Measurements from ENCODE around the gene PAX3.

PAX3 gene

GRCh38 chr2:222287862-222288479 is 10.8 kb downstream of the PAX3 start:
- no peak for DNase-seq (ENCODE audit: low read depth in 1 of 2, low spot score in 1 of 2)
- no peak overlapping the region for H3K27ac ChIP-seq (replicated peaks)
- no peak overlapping the region for H3K4me3 ChIP-seq (replicated peaks; ENCODE audit: insufficient read depth, low read length)
- TF ChIP-seq CTCF (IDR thresholded peaks at IDR 0.05; ENCODE audit: insufficient read depth, low read length) (no peak), REST (IDR thresholded peaks at IDR 0.05; ENCODE audit: insufficient replicate concordance, low read depth) (no peak), GABPA (IDR thresholded peaks at IDR 0.05; ENCODE audit: low read depth) (no peak), SPI1 (IDR thresholded peaks at IDR 0.05; ENCODE audit: borderline replicate concordance, low read depth) (no peak), POLR2AphosphoS5 (IDR thresholded peaks at IDR 0.05; ENCODE audit: low read depth) (no peak)
- peaks cover 69% of the 10 kb centered on the region for H3K27me3 ChIP-seq (ENCODE audit: insufficient read depth, poor library complexity, severe bottlenecking)

GRCh38 chr2:222284466-222284865 is 14.3 kb downstream of the PAX3 start:
- no peak for DNase-seq (ENCODE audit: low read depth in 1 of 2, low spot score in 1 of 2)
- TF ChIP-seq REST (IDR thresholded peaks at IDR 0.05; ENCODE audit: insufficient replicate concordance, low read depth) (no peak), CTCF (IDR thresholded peaks at IDR 0.05; ENCODE audit: insufficient read depth, low read length) (no peak), SPI1 (IDR thresholded peaks at IDR 0.05; ENCODE audit: borderline replicate concordance, low read depth) (no peak), GABPA (IDR thresholded peaks at IDR 0.05; ENCODE audit: low read depth) (no peak), POLR2AphosphoS5 (IDR thresholded peaks at IDR 0.05; ENCODE audit: low read depth) (no peak)
- Histone ChIP-seq H3K27me3 (ENCODE audit: insufficient read depth, poor library complexity, severe bottlenecking) (peaks cover 38% of the 10 kb centered on the region), H3K4me3 (replicated peaks; ENCODE audit: insufficient read depth, low read length) (no peak overlapping the region), H3K27ac (replicated peaks) (no peak overlapping the region)

- no peak overlapping the region for H3K4me3 ChIP-seq (replicated peaks; ENCODE audit: insufficient read depth, low read length)
- H3K27ac ChIP-seq (replicated peaks), result no peak overlapping the region
- no peak for TF ChIP-seq CTCF (IDR thresholded peaks at IDR 0.05; ENCODE audit: insufficient read depth, low read length)
- TF ChIP-seq POLR2AphosphoS5 (IDR thresholded peaks at IDR 0.05; ENCODE audit: low read depth), result no peak
- TF ChIP-seq REST (IDR thresholded peaks at IDR 0.05; ENCODE audit: insufficient replicate concordance, low read depth), result no peak
- TF ChIP-seq GABPA (IDR thresholded peaks at IDR 0.05; ENCODE audit: low read depth), result no peak
- TF ChIP-seq SPI1 (IDR thresholded peaks at IDR 0.05; ENCODE audit: borderline replicate concordance, low read depth), result no peak
- peaks cover 31% of the 10 kb centered on the region for H3K27me3 ChIP-seq (ENCODE audit: insufficient read depth, poor library complexity, severe bottlenecking)
- DNase-seq (ENCODE audit: low read depth in 1 of 2, low spot score in 1 of 2), result no peak
Measured at GRCh38 chr2:222283634-222284033, 15.2 kb downstream of the PAX3 start.
